OCI-LY1 (cell line): Measurements from ENCODE around the gene CRYZ.

ENCODE experiments used
- H2AFZ ChIP-seq: fragments of 200-600 bp; sonication (generic), shearing (Covaris generic); 2 replicates; pipeline ENCODE4 v1.6.0; 2014; ENCODE audit warnings: antibody characterized with exemption, mild to moderate bottlenecking, low read length
- H3F3A ChIP-seq: fragments of 200-600 bp; sonication (generic), shearing (Covaris generic); 2 replicates; pipeline ENCODE4 v1.6.0; 2014; ENCODE audit warnings: mild to moderate bottlenecking, antibody characterized with exemption, low read length, moderate library complexity; ENCODE audit not compliant: insufficient read depth
- H3K27ac ChIP-seq: fragments of 200-600 bp; sonication (generic); 2 replicates; pipeline ENCODE4 v1.5.1; 2014; ENCODE audit warnings: low read length, mixed run types, mild to moderate bottlenecking, low read depth; ENCODE audit not compliant: poor library complexity, severe bottlenecking
- H3K27me3 ChIP-seq: fragments of 200-600 bp; sonication (generic); 2 replicates; pipeline ENCODE4 v1.6.0; 2014; ENCODE audit warnings: antibody characterized with exemption, mild to moderate bottlenecking, low read length, moderate library complexity; ENCODE audit not compliant: insufficient read depth
- H3K36me3 ChIP-seq: fragments of 200-600 bp; sonication (generic); 2 replicates; pipeline ENCODE4 v1.6.1; 2014; ENCODE audit warnings: mild to moderate bottlenecking, antibody characterized with exemption, low read length, moderate library complexity, mixed read lengths; ENCODE audit not compliant: insufficient read depth
- H3K4me1 ChIP-seq: fragments of 200-600 bp; sonication (generic); 2 replicates; pipeline ENCODE4 v1.5.1; 2014; ENCODE audit warnings: mild to moderate bottlenecking, low read length, moderate library complexity; ENCODE audit not compliant: insufficient read depth, severe bottlenecking
- H3K4me2 ChIP-seq: fragments of 200-600 bp; sonication (generic), shearing (Covaris generic); 2 replicates; pipeline ENCODE4 v1.6.1; 2014; ENCODE audit warnings: low read length
- H3K4me3 ChIP-seq: fragments of 200-600 bp; sonication (generic); 2 replicates; pipeline ENCODE4 v1.5.1; 2014; ENCODE audit warnings: low read length, low read depth, mild to moderate bottlenecking, mixed read lengths; ENCODE audit not compliant: poor library complexity, severe bottlenecking
- H3K79me2 ChIP-seq: fragments of 200-600 bp; shearing (Covaris generic); 2 replicates; pipeline ENCODE4 v1.6.1; 2016; ENCODE audit warnings: mixed run types, low read length, mixed read lengths; ENCODE audit not compliant: insufficient read depth
- H3K9ac ChIP-seq: fragments of 200-600 bp; sonication (generic), shearing (Covaris generic); 2 replicates; pipeline ENCODE4 v1.6.1; 2014; ENCODE audit warnings: mild to moderate bottlenecking, low read length, mixed read lengths
- H3K9me2 ChIP-seq: fragments of 200-600 bp; sonication (generic), shearing (Covaris generic); 2 replicates; pipeline ENCODE4 v1.6.1; 2014; ENCODE audit warnings: low read depth, mild to moderate bottlenecking, low read length, mixed read lengths
- H3K9me3 ChIP-seq: fragments of 200-600 bp; shearing (Covaris generic); 2 replicates; pipeline ENCODE4 v1.6.1; 2014; ENCODE audit warnings: low read length, mixed read lengths
- H4K20me1 ChIP-seq: fragments of 200-600 bp; sonication (generic), shearing (Covaris generic); 2 replicates; pipeline ENCODE4 v1.6.0; 2016; ENCODE audit warnings: mild to moderate bottlenecking, low read length; ENCODE audit not compliant: insufficient read depth
- CTCF ChIP-seq: fragments of 200-600 bp; sonication (generic), shearing (Covaris generic); IDR thresholded peaks from 2 replicates; pipeline ENCODE4 v1.5.1; 2017; ENCODE audit warnings: mild to moderate bottlenecking, antibody characterized with exemption, low read length, moderate library complexity, mixed read lengths
- EZH2 ChIP-seq: fragments of 200-600 bp; sonication (generic), shearing (Covaris generic); IDR thresholded peaks from 2 replicates; pipeline ENCODE4 v1.8.0; 2017; ENCODE audit warnings: borderline replicate concordance, mixed run types, mild to moderate bottlenecking, antibody characterized with exemption, low read length, moderate library complexity, mixed read lengths

CRYZ gene

GRCh38 chr1:74681449-74681848, 51.4 kb downstream of the CRYZ start:
- no peaks in the 10 kb centered on the region for H3K9me3 ChIP-seq
- H2AFZ ChIP-seq, result no peak overlapping the region
- H3K36me3 ChIP-seq, result no peaks in the 10 kb centered on the region
- H3K9me2 ChIP-seq, result no peaks in the 10 kb centered on the region
- no peak overlapping the region for H3K4me2 ChIP-seq
- H3K27me3 ChIP-seq, result no peaks in the 10 kb centered on the region
- no peaks in the 10 kb centered on the region for H3F3A ChIP-seq
- no peak overlapping the region for H3K4me3 ChIP-seq
- no peak for TF ChIP-seq EZH2
- TF ChIP-seq CTCF, result no peak
- no peak overlapping the region for H3K27ac ChIP-seq
- no peaks in the 10 kb centered on the region for H4K20me1 ChIP-seq
- H3K79me2 ChIP-seq, result no peaks in the 10 kb centered on the region
- no peaks in the 10 kb centered on the region for H3K4me1 ChIP-seq
- no peak overlapping the region for H3K9ac ChIP-seq

GRCh38 chr1:74681001-74681400, 51.8 kb downstream of the CRYZ start:
- Histone ChIP-seq H3K4me2 (no peak overlapping the region), H3K79me2 (no peaks in the 10 kb centered on the region), H2AFZ (no peak overlapping the region)

GRCh38 chr1:74679811-74680210, 53.0 kb downstream of the CRYZ start:
- Histone ChIP-seq H3K79me2 (no peaks in the 10 kb centered on the region), H3F3A (no peaks in the 10 kb centered on the region), H3K9me3 (no peaks in the 10 kb centered on the region), H3K4me1 (no peaks in the 10 kb centered on the region), H4K20me1 (no peaks in the 10 kb centered on the region), H3K36me3 (no peaks in the 10 kb centered on the region), H3K9ac (no peak overlapping the region), H2AFZ (no peak overlapping the region), H3K4me2 (no peak overlapping the region), H3K27ac (no peak overlapping the region), H3K9me2 (no peaks in the 10 kb centered on the region), H3K27me3 (no peaks in the 10 kb centered on the region), H3K4me3 (no peak overlapping the region)
- no peak for TF ChIP-seq CTCF
- TF ChIP-seq EZH2, result no peak

More at GRCh38 chr1:74681001-74681400, 51.8 kb downstream of the CRYZ start:
- H3K4me3 ChIP-seq, result no peak overlapping the region
- H4K20me1 ChIP-seq, result no peaks in the 10 kb centered on the region
- H3K9me2 ChIP-seq, result no peaks in the 10 kb centered on the region
- H3F3A ChIP-seq, result no peaks in the 10 kb centered on the region
- H3K36me3 ChIP-seq, result no peaks in the 10 kb centered on the region
- TF ChIP-seq CTCF (no peak), EZH2 (no peak)
- no peaks in the 10 kb centered on the region for H3K9me3 ChIP-seq
- no peak overlapping the region for H3K27ac ChIP-seq
- no peaks in the 10 kb centered on the region for H3K4me1 ChIP-seq
- no peaks in the 10 kb centered on the region for H3K27me3 ChIP-seq
- H3K9ac ChIP-seq, result no peak overlapping the region
